ENCODE measurements around the gene KRT17. TPM values are rescaled to one million over a fixed set of nuclear protein-coding genes. Genes with fewer than 3 reads are reported as not detected.

Gene KRT17
- total RNA-seq, 4 donors from 2014 or later = 1.5 TPM; not detected in 3

DNA sequence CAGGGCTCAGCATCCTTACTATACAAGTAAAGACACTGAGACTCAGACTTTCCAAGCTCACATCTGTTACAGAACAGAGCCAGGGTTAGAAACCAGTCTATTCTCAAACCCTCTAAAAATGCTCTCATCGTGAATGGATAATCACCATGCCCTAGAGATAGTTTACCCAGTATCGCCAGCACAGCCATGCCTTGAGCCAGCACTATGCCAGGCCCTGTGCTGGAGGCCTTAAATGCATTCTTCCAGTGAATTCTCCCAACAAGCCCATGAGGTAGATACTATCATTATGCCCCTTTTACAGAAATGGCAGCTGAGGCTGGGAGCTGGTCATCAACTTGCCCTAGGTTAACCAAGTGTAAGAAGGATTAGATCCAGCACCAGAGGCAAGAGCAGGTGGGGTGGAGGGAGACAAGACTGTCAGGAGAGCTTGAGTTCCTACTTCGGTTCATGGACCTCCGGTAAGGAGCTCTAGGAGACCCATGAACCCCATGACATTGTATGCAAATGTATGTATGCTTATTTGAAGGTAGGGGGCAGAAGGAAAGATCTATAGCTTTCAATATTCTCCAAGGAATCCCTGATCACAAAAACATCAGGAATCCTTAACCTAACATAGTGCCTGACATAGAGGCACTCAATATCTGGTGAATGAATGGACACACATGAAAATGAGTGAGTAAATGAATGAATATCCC, 42.9 kb downstream of the KRT17 start:
- WGBS, 2 donors = 87% methylated on average over 4 of the region's 4 CpGs
- no peaks in the 10 kb centered on the region for H3K9me3 ChIP-seq

GRCh38 chr17:41580687-41581365, 43.5 kb downstream of the KRT17 start:
- DNase-seq (ENCODE audit: low spot score in 2 of 2) = no peak
- Histone ChIP-seq H3K9me3 (no peaks in the 10 kb centered on the region), H3K36me3 (no peaks in the 10 kb centered on the region), H3K27me3 (no peaks in the 10 kb centered on the region), H3K4me3 (no peak overlapping the region), H3K27ac (no peak overlapping the region), H3K4me1 (peaks cover 0 to 8% (median 0%) of the 10 kb centered on the region in 4 donors)
- 25 to 67% methylated on average over 1 of the region's 1 CpG for WGBS, 2 donors
- TF ChIP-seq POLR2A (IDR thresholded peaks at IDR 0.05) = no peak
- no peak for TF ChIP-seq EP300 (IDR thresholded peaks at IDR 0.05)
- TF ChIP-seq, protein P1, sequence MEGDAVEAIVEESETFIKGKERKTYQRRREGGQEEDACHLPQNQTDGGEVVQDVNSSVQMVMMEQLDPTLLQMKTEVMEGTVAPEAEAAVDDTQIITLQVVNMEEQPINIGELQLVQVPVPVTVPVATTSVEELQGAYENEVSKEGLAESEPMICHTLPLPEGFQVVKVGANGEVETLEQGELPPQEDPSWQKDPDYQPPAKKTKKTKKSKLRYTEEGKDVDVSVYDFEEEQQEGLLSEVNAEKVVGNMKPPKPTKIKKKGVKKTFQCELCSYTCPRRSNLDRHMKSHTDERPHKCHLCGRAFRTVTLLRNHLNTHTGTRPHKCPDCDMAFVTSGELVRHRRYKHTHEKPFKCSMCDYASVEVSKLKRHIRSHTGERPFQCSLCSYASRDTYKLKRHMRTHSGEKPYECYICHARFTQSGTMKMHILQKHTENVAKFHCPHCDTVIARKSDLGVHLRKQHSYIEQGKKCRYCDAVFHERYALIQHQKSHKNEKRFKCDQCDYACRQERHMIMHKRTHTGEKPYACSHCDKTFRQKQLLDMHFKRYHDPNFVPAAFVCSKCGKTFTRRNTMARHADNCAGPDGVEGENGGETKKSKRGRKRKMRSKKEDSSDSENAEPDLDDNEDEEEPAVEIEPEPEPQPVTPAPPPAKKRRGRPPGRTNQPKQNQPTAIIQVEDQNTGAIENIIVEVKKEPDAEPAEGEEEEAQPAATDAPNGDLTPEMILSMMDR (IDR thresholded peaks at IDR 0.05) = no peak

More for the DNA sequence above, 42.9 kb downstream of the KRT17 start:
- DNase-seq (ENCODE audit: low spot score in 2 of 2) = no peak
- Histone ChIP-seq H3K36me3 (no peaks in the 10 kb centered on the region), H3K27me3 (no peaks in the 10 kb centered on the region), H3K27ac (no peak overlapping the region), H3K4me1 (peaks cover 0 to 8% (median 0%) of the 10 kb centered on the region in 4 donors), H3K4me3 (no peak overlapping the region)
- TF ChIP-seq EP300 (IDR thresholded peaks at IDR 0.05) (no peak), POLR2A (IDR thresholded peaks at IDR 0.05) (no peak)
- TF ChIP-seq, protein P1 (IDR thresholded peaks at IDR 0.05) = no peak

GRCh38 chr17:41580244-41580575, 44.2 kb downstream of the KRT17 start:
- no peak for DNase-seq (ENCODE audit: low spot score in 2 of 2)
- Histone ChIP-seq H3K27ac (no peak overlapping the region), H3K4me3 (no peak overlapping the region), H3K27me3 (no peaks in the 10 kb centered on the region), H3K9me3 (no peaks in the 10 kb centered on the region), H3K36me3 (no peaks in the 10 kb centered on the region), H3K4me1 (peaks cover 0 to 8% (median 0%) of the 10 kb centered on the region in 4 donors)
- WGBS, 2 donors = 94 to 100% methylated on average over 2 of the region's 2 CpGs
- no peak for TF ChIP-seq POLR2A (IDR thresholded peaks at IDR 0.05)
- TF ChIP-seq, protein P1 (IDR thresholded peaks at IDR 0.05) = no peak
- no peak for TF ChIP-seq EP300 (IDR thresholded peaks at IDR 0.05)

DNA sequence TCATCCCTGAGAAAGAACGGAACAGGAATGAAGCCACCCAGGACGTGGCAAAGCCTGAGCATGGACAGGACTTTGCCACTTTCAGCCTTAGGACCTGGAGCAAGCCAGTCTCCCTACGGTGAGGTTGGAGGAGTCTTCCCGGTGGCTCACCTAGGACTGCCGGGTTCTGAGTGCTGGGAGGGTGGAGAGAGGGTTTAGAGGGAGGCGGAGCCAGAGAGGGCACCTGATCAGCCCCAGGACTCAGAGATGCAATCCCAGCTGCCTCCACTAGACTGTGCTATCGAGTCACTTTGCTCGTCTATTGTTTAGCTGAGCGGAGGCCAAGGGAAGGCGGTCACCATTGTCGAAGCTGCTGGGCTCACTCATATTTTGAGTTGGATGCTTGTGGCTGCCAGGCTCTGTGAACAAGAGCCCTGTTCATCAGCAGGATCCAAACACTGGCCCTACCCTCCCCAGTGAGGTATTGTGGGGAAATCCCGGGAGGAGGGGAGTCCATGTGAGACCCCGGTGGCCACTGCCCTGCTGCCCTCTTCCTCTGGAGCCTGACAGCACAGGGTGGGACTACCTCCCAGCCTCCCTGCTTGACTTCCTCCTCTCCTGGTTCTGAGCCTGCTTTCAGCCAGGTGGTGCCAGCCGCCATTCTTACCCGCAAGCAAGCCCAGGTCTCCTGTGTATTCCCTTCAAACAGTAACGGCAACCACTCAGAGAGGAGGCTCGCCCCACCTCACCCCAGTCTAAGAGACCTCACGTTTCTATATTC, 44.7 kb downstream of the KRT17 start:
- TF ChIP-seq POLR2A (IDR thresholded peaks at IDR 0.05) (no peak), EP300 (IDR thresholded peaks at IDR 0.05) (no peak)
- TF ChIP-seq, protein P1 (IDR thresholded peaks at IDR 0.05) = peak; percentile 51 to 85 (median 77)
- Histone ChIP-seq H3K4me3 (no peak overlapping the region), H3K9me3 (no peaks in the 10 kb centered on the region), H3K36me3 (no peaks in the 10 kb centered on the region), H3K4me1 (peaks cover 0 to 5% (median 0%) of the 10 kb centered on the region in 4 donors), H3K27me3 (no peaks in the 10 kb centered on the region), H3K27ac (peak overlapping the region in 1 of 4 donors; percentile 13)
- 40 to 43% methylated on average over 18 of the region's 18 CpGs for WGBS, 2 donors
- DNase-seq (ENCODE audit: low spot score in 2 of 2) = peak; percentile 64 to 84
